ENCODE data around the gene MED8. TPM values are rescaled to one million over a fixed set of nuclear protein-coding genes. Genes with fewer than 3 reads are reported as not detected.

Gene MED8
- total RNA-seq, 1 donor from 2014 or later: 37.3 TPM

GRCh38 chr1:43339584-43340232 lies 49.9 kb downstream of the MED8 start:
- Histone ChIP-seq H3K4me1 (no peaks in the 10 kb centered on the region), H3K27me3 (no peaks in the 10 kb centered on the region), H3K9me3 (no peaks in the 10 kb centered on the region), H3K4me3 (no peak overlapping the region), H3K27ac (no peak overlapping the region), H3K36me3 (no peaks in the 10 kb centered on the region)
- TF ChIP-seq, protein P1, sequence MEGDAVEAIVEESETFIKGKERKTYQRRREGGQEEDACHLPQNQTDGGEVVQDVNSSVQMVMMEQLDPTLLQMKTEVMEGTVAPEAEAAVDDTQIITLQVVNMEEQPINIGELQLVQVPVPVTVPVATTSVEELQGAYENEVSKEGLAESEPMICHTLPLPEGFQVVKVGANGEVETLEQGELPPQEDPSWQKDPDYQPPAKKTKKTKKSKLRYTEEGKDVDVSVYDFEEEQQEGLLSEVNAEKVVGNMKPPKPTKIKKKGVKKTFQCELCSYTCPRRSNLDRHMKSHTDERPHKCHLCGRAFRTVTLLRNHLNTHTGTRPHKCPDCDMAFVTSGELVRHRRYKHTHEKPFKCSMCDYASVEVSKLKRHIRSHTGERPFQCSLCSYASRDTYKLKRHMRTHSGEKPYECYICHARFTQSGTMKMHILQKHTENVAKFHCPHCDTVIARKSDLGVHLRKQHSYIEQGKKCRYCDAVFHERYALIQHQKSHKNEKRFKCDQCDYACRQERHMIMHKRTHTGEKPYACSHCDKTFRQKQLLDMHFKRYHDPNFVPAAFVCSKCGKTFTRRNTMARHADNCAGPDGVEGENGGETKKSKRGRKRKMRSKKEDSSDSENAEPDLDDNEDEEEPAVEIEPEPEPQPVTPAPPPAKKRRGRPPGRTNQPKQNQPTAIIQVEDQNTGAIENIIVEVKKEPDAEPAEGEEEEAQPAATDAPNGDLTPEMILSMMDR (IDR thresholded peaks at IDR 0.05): no peak
- DNase-seq (peak; percentile 28), ATAC-seq (no peak)
- intact Hi-C loops (cut with DNase I): no loop called here

GRCh38 chr1:43338001-43338400 lies 51.6 kb downstream of the MED8 start:
- no peak overlapping the region for H3K4me3 ChIP-seq
- no peaks in the 10 kb centered on the region for H3K36me3 ChIP-seq
- TF ChIP-seq, protein P1 (IDR thresholded peaks at IDR 0.05): no peak
- H3K9me3 ChIP-seq: no peaks in the 10 kb centered on the region
- no peak for ATAC-seq
- no peak overlapping the region for H3K27ac ChIP-seq
- H3K4me1 ChIP-seq: no peaks in the 10 kb centered on the region
- no peaks in the 10 kb centered on the region for H3K27me3 ChIP-seq
- intact Hi-C loops (cut with DNase I): no loop called here
- no peak for DNase-seq

GRCh38 chr1:43337588-43337987 lies 52.0 kb downstream of the MED8 start, which contains the start of gene MPL:
Gene MPL (plus strand): TSS chr1:43337818. CDS start chr1:43337849, 31 bp downstream.
- no peak within 1 kb of the TSS for H3K4me3 ChIP-seq
- no peaks in the 10 kb centered on the region for H3K27me3 ChIP-seq
- no peaks in the 10 kb centered on the region for H3K4me1 ChIP-seq
- peak; percentile 21 for ATAC-seq
- H3K36me3 ChIP-seq: no peaks in the 10 kb centered on the region
- TF ChIP-seq, protein P1 (IDR thresholded peaks at IDR 0.05): no peak
- H3K9me3 ChIP-seq: no peaks in the 10 kb centered on the region
- peak; percentile 58 for DNase-seq
- H3K27ac ChIP-seq: no peak within 1 kb of the TSS
- intact Hi-C loops (cut with DNase I): no loop called here

- H3K27ac ChIP-seq: no peak overlapping the region
- TF ChIP-seq, protein P1 (IDR thresholded peaks at IDR 0.05): no peak
- no peaks in the 10 kb centered on the region for H3K27me3 ChIP-seq
- peak; percentile 35 for DNase-seq
- intact Hi-C loops (cut with DNase I): no loop called here
- no peak overlapping the region for H3K4me3 ChIP-seq
- ATAC-seq: no peak
- peaks cover 7% of the 10 kb centered on the region for H3K4me1 ChIP-seq
- no peaks in the 10 kb centered on the region for H3K9me3 ChIP-seq
- H3K36me3 ChIP-seq: no peaks in the 10 kb centered on the region
These were observed 55.0 kb downstream of the MED8 start for GRCh38 chr1:43334453-43335205.

Small RNA genes lying within 50 kb of the gene (microRNA-seq; reads per million reads assigned to microRNA genes)
- 0.83 reads per million for gene MIR6734 (ENCODE audit: borderline microRNAs expressed)

Other genes starting within 250 kb of the MED8 start
- 28.1 TPM for gene EBNA1BP2, start 217.5 kb downstream of the MED8 start, total RNA-seq
- gene CFAP57, start 217.5 kb downstream of the MED8 start, total RNA-seq: 0.17 TPM
- 188 TPM for gene TMEM125, start 119.8 kb downstream of the MED8 start, total RNA-seq
- gene C1orf210, start 104.2 kb downstream of the MED8 start, total RNA-seq: 18.9 TPM
- 59.4 TPM for gene TIE1, start 88.8 kb downstream of the MED8 start, total RNA-seq
- 0.61 TPM for gene MPL, start 52.0 kb downstream of the MED8 start, total RNA-seq
- 1.8 TPM for gene CDC20, start 30.8 kb downstream of the MED8 start, total RNA-seq
- 98.9 TPM for gene ELOVL1, start 21.8 kb downstream of the MED8 start, total RNA-seq
- gene SZT2, start 99 bp upstream of the MED8 start, total RNA-seq: 70.4 TPM
- gene HYI, start 64.1 kb upstream of the MED8 start, total RNA-seq: 72.6 TPM
- gene PTPRF, start 141.1 kb upstream of the MED8 start, total RNA-seq: 199 TPM